GM19395 (cell line): ENCODE data around the gene ST6GALNAC2.
"Not testable (repeated sequence)": the region's sequence is repeated elsewhere in the genome, so short reads cannot be mapped to it uniquely, and the experiment has no call there.

Experiments
- ATAC-seq: cut with Tn5 transposase; IDR thresholded peaks from one replicate; pipeline ENCODE4 v1.9.1; 2021; ENCODE audit warnings: mild to moderate bottlenecking, moderate library complexity; ENCODE audit not compliant: unreplicated experiment

ST6GALNAC2 gene

GRCh38 chr17:76570877-76571471 lies 14.7 kb downstream of the ST6GALNAC2 start:
- ATAC-seq: no peak

GRCh38 chr17:76570457-76570856 lies 15.2 kb downstream of the ST6GALNAC2 start:
- ATAC-seq: no peak

- no peak for ATAC-seq
Measured at GRCh38 chr17:76569607-76570279, 15.9 kb downstream of the ST6GALNAC2 start.

GRCh38 chr17:76568811-76569221 lies 16.8 kb downstream of the ST6GALNAC2 start:
- ATAC-seq: no peak

- no peak for ATAC-seq
Measured at GRCh38 chr17:76567634-76568432, 17.8 kb downstream of the ST6GALNAC2 start.

GRCh38 chr17:76566988-76567431 lies 18.6 kb downstream of the ST6GALNAC2 start:
- ATAC-seq: no peak

GRCh38 chr17:76566613-76566943 lies 19.1 kb downstream of the ST6GALNAC2 start:
- ATAC-seq: no peak

GRCh38 chr17:76565728-76566612 lies 19.7 kb downstream of the ST6GALNAC2 start:
- ATAC-seq: no peak

- ATAC-seq: not testable (repeated sequence)
Measured at GRCh38 chr17:76564991-76565727, 20.5 kb downstream of the ST6GALNAC2 start.

- ATAC-seq: not testable (repeated sequence)
Measured at GRCh38 chr17:76563359-76563758, 22.3 kb downstream of the ST6GALNAC2 start.

- ATAC-seq: no peak
Measured at GRCh38 chr17:76562734-76563148, 22.9 kb downstream of the ST6GALNAC2 start.

- no peak for ATAC-seq
Measured at GRCh38 chr17:76561799-76562268, 23.8 kb downstream of the ST6GALNAC2 start.

- no peak for ATAC-seq
Measured at GRCh38 chr17:76561332-76561731, 24.3 kb downstream of the ST6GALNAC2 start.

GRCh38 chr17:76560877-76561221 lies 24.8 kb downstream of the ST6GALNAC2 start:
- no peak for ATAC-seq

GRCh38 chr17:76560036-76560876 lies 25.4 kb downstream of the ST6GALNAC2 start:
- ATAC-seq: no peak

- not testable (repeated sequence) for ATAC-seq
Measured at GRCh38 chr17:76559460-76559859, 26.2 kb downstream of the ST6GALNAC2 start.

GRCh38 chr17:76558198-76559095 lies 27.2 kb downstream of the ST6GALNAC2 start:
- no peak for ATAC-seq
